Activated CD8-positive, alpha-beta memory T cell treated with anti-CD3 and anti-CD28 coated beads for 48 hours (primary cell): ENCODE measurements around the gene NMT1.
A peak's percentile ranks its signal among the peaks of the same experiment; 100 is the strongest.

Experiments used
- DNase-seq, 3 experiments: peaks; one replicate each; pipeline ENCODE4 v3.0.0-alpha.2; 2020; ENCODE audit warnings: low read depth in 2 of 3, low spot score in 2 of 3

Gene NMT1

DNA sequence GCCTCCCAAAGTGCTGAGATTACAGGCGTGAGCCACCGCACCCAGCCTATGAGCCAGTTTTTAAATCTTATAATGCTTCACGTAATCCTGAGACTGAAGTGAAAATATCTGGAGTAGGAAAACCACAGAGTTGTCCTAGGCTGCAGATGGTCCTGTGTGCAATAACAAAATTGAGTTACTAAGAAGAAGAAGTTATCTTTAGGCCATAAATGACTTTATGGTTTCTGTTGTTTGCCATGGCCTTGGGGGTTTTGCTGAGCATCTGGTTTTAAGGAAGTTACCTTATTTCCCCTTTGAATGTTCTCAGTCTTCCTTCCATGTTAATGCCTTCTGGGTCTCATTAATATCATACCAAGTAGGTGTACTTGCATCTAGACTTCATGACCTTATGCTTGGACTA, 16.5 kb downstream of the NMT1 start:
- DNase-seq: no peak

DNA sequence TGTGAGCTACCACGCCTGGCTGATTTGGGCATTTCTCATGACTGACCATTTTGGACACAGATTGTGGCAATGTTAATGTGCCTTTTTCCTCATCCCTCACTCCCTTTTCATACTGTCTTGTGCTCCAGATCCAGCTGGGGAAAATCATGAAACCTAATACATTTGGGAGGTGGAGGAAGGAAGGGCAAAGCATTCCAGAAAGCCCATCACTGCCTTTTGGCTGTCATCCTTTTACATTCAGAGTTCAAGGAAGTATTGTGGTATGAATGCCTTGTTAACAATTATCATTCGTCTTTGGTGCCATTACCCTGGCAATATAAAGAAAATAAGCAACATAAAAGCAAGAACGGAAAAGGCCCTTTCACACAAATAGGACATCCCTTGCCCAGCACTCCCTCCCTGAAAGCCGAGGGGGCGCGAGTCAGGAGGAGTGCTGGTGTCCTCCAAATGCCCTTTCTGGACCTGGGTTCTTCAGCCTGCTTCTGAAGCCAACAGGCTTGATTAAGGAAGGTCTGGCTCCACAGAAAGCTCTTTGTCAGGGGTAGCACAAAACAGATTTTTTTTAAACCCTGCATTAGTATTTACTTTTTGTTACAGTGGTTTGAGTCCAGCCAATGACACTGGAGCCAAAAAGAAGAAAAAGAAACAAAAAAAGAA, 20.1 kb downstream of the NMT1 start:
- no peak for DNase-seq

- no peak for DNase-seq
These were observed 25.3 kb downstream of the NMT1 start for GRCh38 chr17:45086391-45086790.

GRCh38 chr17:45086865-45087503, 25.9 kb downstream of the NMT1 start:
- DNase-seq: no peak

DNA sequence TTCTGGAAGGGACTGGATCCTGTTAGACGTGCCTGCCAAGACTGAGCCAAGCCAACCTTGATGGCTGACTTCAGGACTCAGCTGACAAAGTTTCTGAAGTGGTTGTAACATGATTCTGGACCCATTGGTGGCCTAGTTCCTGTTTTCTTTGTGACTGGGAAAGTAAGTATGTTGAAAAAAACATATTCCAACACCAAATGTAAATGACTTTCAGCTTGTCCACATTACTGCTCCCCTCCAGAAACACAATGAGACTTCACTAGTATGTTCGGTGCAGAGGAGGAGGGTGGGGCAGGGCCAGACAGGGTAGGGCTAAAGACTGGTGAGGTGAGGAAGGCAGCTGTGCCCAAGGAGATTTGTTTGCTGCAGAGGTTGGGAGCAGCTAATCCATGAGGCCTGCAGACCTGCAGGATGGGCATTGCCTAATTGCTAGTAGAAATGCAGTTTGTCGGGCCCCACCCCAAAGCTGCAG, 26.4 kb downstream of the NMT1 start:
- DNase-seq: no peak

DNA sequence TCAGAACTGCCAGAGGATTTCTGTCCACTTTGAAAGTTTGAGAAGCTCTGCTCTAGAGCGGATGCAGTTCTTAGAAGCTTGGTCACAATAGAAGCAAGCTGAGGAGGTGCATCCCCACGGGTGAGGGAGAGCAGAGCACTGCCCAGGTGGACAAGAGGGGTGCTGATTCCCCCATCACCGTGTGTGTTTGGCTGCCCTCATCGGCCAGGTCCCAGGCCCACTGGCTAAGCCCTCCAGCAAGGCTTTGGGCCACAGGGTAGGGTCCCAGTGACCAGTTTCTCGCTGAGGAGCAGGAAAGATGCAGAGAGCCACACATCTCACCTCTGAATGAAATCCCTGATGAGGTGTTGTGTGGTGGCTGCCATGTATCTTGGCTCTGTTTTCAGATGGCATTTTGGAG, 26.9 kb downstream of the NMT1 start:
- DNase-seq: no peak

GRCh38 chr17:45088741-45089140, 27.6 kb downstream of the NMT1 start:
- no peak for DNase-seq

- DNase-seq: no peak
These were observed 29.6 kb downstream of the NMT1 start for GRCh38 chr17:45090711-45091110.

- no peak for DNase-seq
These were observed 30.8 kb downstream of the NMT1 start for GRCh38 chr17:45091778-45092425.

GRCh38 chr17:45092911-45093430, 31.9 kb downstream of the NMT1 start:
- DNase-seq: no peak

GRCh38 chr17:45093444-45094110, 32.5 kb downstream of the NMT1 start:
- DNase-seq: no peak

GRCh38 chr17:45096141-45096540, 35.0 kb downstream of the NMT1 start:
- DNase-seq: no peak

GRCh38 chr17:45096926-45097325, 35.8 kb downstream of the NMT1 start:
- no peak for DNase-seq

GRCh38 chr17:45098081-45098868, 37.2 kb downstream of the NMT1 start:
- DNase-seq: no peak

- DNase-seq: peak; percentile 36 to 60 (median 59)
These were observed 37.9 kb downstream of the NMT1 start for GRCh38 chr17:45098869-45099616.

GRCh38 chr17:45101546-45101882, 40.4 kb downstream of the NMT1 start:
- no peak for DNase-seq

DNA sequence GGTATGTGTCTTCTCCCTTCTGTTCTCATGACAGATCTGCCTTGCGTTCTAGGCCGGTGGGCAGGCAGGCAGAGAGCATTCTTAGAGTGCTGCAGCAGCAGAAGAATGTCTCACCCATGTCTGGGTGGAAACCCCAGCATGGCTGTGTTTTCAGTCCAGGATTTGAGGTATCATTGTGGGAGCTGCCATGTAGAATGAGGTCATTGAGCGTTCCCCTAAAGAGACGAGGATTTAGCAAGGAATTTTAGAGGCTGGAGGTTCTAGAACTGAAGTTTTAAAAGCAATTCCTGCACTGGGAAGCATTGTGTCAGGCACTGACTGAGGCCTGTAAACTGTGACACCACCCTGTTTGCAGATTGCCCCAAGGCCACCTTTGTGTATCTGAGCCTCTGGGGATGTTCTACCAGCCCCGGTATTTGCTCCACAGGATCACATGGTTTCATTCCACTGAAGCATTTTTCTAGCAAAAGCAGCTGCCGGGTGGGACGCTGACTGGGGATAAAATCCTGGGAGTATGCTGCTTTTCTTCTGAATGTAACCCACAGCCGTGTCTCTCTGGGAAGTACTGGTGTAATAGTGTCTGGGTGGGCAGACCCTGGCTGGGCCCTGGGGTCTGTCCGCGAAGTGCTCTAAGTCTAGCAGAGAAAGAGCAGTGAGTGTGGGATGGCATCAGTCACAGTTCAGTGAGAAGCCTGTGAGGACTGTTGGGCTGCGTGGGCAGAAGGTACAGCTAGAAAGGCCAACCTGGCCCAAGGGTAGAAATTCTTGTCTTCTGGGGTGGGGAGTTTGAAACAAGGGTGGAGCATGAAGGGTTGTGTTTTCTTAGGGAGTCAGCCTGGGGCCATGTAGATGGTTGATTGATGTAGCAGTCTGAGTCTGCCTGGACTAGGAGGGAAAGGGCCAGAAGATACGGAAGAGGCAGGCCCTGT, 41.0 kb downstream of the NMT1 start:
- DNase-seq: no peak

DNA sequence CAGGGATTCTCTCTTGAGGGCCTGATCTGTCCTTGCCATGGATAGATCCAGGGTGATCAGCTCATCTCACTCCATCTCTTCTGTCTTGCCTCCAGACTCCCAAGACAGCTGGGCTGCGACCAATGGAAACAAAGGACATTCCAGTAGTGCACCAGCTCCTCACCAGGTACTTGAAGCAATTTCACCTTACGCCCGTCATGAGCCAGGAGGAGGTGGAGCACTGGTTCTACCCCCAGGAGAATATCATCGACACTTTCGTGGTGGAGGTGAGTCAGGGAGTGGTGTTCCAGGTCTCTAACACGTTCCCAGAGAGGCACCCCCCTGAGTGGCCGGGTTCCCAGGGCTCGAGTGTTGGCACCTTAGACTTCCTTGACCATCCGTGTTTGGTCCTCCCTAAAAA, 41.7 kb downstream of the NMT1 start:
- no peak for DNase-seq

DNA sequence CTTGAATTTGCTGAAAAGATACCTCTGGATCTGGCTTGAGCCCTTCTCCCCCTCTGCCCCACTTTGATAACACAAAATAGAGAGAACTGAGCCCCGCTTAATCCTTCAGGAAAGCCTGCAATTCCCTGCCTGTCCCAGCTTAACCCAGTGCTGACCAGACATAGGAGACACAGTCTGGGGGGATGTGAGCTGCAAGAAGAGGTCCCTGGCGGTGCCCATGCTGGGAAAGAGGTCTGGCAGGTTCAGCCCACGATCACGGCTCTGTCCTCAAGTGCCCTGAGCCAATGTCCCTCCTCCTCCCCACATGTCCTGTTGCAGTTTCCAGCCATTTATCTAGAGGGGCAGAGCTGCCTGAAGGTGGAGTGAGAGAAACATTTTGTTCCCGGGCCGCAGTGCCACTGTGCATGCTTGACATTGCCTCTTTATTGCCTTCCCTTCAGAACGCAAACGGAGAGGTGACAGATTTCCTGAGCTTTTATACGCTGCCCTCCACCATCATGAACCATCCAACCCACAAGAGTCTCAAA, 42.2 kb downstream of the NMT1 start:
- no peak for DNase-seq
